ENCODE data around the gene GRM7.

DNA sequence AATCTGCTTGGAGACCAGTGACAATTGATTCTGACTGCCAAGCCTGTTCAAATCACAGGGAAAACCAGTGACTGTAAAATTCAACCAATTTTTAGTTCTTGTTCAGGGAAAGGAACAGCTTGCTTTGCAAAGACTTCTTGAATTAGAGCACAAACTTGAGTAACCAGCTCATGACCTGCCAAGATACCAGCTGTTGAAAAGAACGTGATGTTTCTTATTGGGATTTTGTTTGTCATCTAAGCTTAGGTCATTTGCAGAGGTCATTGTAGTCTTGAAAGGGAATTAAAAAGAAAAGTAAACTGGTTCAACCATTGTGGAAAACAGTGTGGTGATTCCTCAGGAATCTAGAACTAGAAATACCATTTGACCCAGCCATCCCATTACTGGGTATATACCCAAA, 428.2 kb downstream of the GRM7 start:
- TF ChIP-seq, protein P1, sequence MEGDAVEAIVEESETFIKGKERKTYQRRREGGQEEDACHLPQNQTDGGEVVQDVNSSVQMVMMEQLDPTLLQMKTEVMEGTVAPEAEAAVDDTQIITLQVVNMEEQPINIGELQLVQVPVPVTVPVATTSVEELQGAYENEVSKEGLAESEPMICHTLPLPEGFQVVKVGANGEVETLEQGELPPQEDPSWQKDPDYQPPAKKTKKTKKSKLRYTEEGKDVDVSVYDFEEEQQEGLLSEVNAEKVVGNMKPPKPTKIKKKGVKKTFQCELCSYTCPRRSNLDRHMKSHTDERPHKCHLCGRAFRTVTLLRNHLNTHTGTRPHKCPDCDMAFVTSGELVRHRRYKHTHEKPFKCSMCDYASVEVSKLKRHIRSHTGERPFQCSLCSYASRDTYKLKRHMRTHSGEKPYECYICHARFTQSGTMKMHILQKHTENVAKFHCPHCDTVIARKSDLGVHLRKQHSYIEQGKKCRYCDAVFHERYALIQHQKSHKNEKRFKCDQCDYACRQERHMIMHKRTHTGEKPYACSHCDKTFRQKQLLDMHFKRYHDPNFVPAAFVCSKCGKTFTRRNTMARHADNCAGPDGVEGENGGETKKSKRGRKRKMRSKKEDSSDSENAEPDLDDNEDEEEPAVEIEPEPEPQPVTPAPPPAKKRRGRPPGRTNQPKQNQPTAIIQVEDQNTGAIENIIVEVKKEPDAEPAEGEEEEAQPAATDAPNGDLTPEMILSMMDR (IDR thresholded peaks at IDR 0.05): no peak
- TF ChIP-seq POLR2A (IDR thresholded peaks at IDR 0.05): no peak
